GM12878 (cell line): ENCODE results near the gene EP300. TPM values are rescaled to one million over a fixed set of nuclear protein-coding genes. Genes with fewer than 3 reads are reported as not detected.

Source experiments
- CBFB ChIP-seq: IDR thresholded peaks from 2 replicates; pipeline ENCODE4 v1.6.1; 2016; ENCODE audit warnings: antibody characterized with exemption, low read depth
- CBX5 ChIP-seq: sonication (generic); IDR thresholded peaks from 2 replicates; pipeline ENCODE4 v1.6.1; 2016; ENCODE audit warnings: low read depth, moderate library complexity, mild to moderate bottlenecking, inconsistent platforms
- CEBPB ChIP-seq, 2 experiments: fragments of 150-350 bp in 1 of 2; IDR thresholded peaks; 2 replicates each; pipeline ENCODE4 v1.6.1; 2012 to 2014; ENCODE audit warnings: low read depth in 2 of 2, low read length in 2 of 2, borderline replicate concordance in 1 of 2, inconsistent platforms in 1 of 2
- EP300 ChIP-seq, 2 experiments: fragments of 150-350 bp in 1 of 2; IDR thresholded peaks; 2 replicates each; pipeline ENCODE4 v1.6.1; 2011 to 2012; ENCODE audit warnings: low read depth in 2 of 2, low read length in 2 of 2, borderline replicate concordance in 1 of 2, improper control_type of control experiment in 1 of 2, inconsistent platforms in 1 of 2; ENCODE audit not compliant: control insufficient read depth in 1 of 2
- ESRRA ChIP-seq: IDR thresholded peaks from 2 replicates; pipeline ENCODE4 v1.6.1; 2012; ENCODE audit warnings: mild to moderate bottlenecking, low read length, improper control_type of control experiment
- EZH2 ChIP-seq: IDR thresholded peaks from 2 replicates; pipeline ENCODE4 v1.6.1; 2012; ENCODE audit warnings: low read depth, mild to moderate bottlenecking, control low read depth, inconsistent platforms, low read length, borderline replicate concordance; ENCODE audit not compliant: control insufficient read depth
- IRF4 ChIP-seq: IDR thresholded peaks from 2 replicates; pipeline ENCODE4 v1.6.1; 2011; ENCODE audit warnings: low read depth, low read length
- KAT2A ChIP-seq: conservative IDR thresholded peaks from 2 replicates; pipeline ENCODE4 v1.6.1; 2011; ENCODE audit warnings: low read depth, low read length; ENCODE audit not compliant: control insufficient read depth
- MTA2 ChIP-seq: fragments of 450-650 bp; IDR thresholded peaks from 2 replicates; pipeline ENCODE4 v1.6.1; 2016; ENCODE audit warnings: low read depth, mild to moderate bottlenecking, moderate library complexity
- MYC ChIP-seq: IDR thresholded peaks from 2 replicates; pipeline ENCODE4 v1.6.1; 2011; ENCODE audit warnings: mild to moderate bottlenecking, low read length, moderate library complexity, inconsistent platforms; ENCODE audit not compliant: insufficient read depth, insufficient replicate concordance, insufficient read length, severe bottlenecking
- NFYB ChIP-seq: IDR thresholded peaks from 2 replicates; pipeline ENCODE4 v1.6.1; 2011; ENCODE audit warnings: low read depth, mild to moderate bottlenecking, low read length, improper control_type of control experiment, moderate library complexity; ENCODE audit not compliant: insufficient read depth
- NR2F1 ChIP-seq: fragments of 450-650 bp; conservative IDR thresholded peaks from 2 replicates; pipeline ENCODE4 v1.6.1; 2017; ENCODE audit warnings: mild to moderate bottlenecking
- RB1 ChIP-seq: fragments of 450-650 bp; formaldehyde crosslinking; IDR thresholded peaks from 2 replicates; pipeline ENCODE4 v1.6.1; 2017; ENCODE audit warnings: mild to moderate bottlenecking, borderline replicate concordance
- RCOR1 ChIP-seq: conservative IDR thresholded peaks from 2 replicates; pipeline ENCODE4 v1.6.1; 2012; ENCODE audit warnings: low read depth, low read length, improper control_type of control experiment
- REST ChIP-seq: IDR thresholded peaks from 2 replicates; pipeline ENCODE4 v1.6.1; 2012; ENCODE audit warnings: mild to moderate bottlenecking, low read depth, low read length
- SIX5 ChIP-seq: IDR thresholded peaks from 2 replicates; pipeline ENCODE4 v1.6.1; 2011; ENCODE audit warnings: mild to moderate bottlenecking, low read depth, low read length, moderate library complexity; ENCODE audit not compliant: severe bottlenecking
- SMC3 ChIP-seq: IDR thresholded peaks from 2 replicates; pipeline ENCODE4 v1.6.1; 2011; ENCODE audit warnings: low read length, improper control_type of control experiment, borderline replicate concordance
- STAT3 ChIP-seq: IDR thresholded peaks from 2 replicates; pipeline ENCODE4 v1.6.1; 2011; ENCODE audit warnings: low read depth, low read length, improper control_type of control experiment
- TCF3 ChIP-seq: IDR thresholded peaks from 2 replicates; pipeline ENCODE4 v1.6.1; 2012; ENCODE audit warnings: low read depth, mild to moderate bottlenecking, low read length, borderline replicate concordance; ENCODE audit not compliant: insufficient read depth
- ZNF274 ChIP-seq: IDR thresholded peaks from one replicate; pipeline ENCODE4 v1.8.0; 2011; ENCODE audit not compliant: insufficient read length, insufficient read depth
- polyA plus RNA-seq, 11 experiments: library from polyadenylated mRNA; depleted of rRNA in 4 of 11; unstranded in 6 of 11; stranded (reverse) in 5 of 11; fragments of >200 nt; fragmentation: Nextera tagmentation in 4 of 11; fragmentation: Illumina TruSeq in 1 of 11; extraction: Ambion mirVana in 4 of 11; extraction: Trizol in 1 of 11; gene quantifications; 1 replicate in 1 of 11; 2 replicates in 10 of 11; pipeline versions ENCODE4 v1.2.1 to v1.2.3, GENCODE V29; 2011 to 2016; ENCODE audit warnings: inconsistent platforms in 2 of 11, missing spikeins in 2 of 11, low read depth in 1 of 11
- total RNA-seq, 4 experiments: library from RNA; depleted of rRNA in 3 of 4; stranded (reverse); fragments of >200 nt in 3 of 4; fragmentation: Illumina TruSeq in 1 of 4; extraction: Trizol in 1 of 4; gene quantifications; 2 replicates each; pipeline versions ENCODE4 v1.2.1 to v1.2.3, GENCODE V29; 2013 to 2021
- TF ChIP-seq, protein P1 (sequence below): fragments of 450-650 bp; IDR thresholded peaks from 2 replicates; pipeline ENCODE4 v1.6.1; 2016; ENCODE audit warnings: mild to moderate bottlenecking
- TF ChIP-seq, protein P2 (sequence below): fragments of 450-650 bp; IDR thresholded peaks from 2 replicates; pipeline ENCODE4 v1.6.1; 2017; ENCODE audit warnings: mild to moderate bottlenecking, low read depth, inconsistent platforms; ENCODE audit not compliant: poor library complexity, severe bottlenecking

The EP300 gene
- total and polyA plus RNA-seq, 10 of the 15 experiments (the other 5 are each of a cell fraction or from before 2014, with no cell fraction given): 5.5 to 48.5 (median 23.6) TPM

DNA sequence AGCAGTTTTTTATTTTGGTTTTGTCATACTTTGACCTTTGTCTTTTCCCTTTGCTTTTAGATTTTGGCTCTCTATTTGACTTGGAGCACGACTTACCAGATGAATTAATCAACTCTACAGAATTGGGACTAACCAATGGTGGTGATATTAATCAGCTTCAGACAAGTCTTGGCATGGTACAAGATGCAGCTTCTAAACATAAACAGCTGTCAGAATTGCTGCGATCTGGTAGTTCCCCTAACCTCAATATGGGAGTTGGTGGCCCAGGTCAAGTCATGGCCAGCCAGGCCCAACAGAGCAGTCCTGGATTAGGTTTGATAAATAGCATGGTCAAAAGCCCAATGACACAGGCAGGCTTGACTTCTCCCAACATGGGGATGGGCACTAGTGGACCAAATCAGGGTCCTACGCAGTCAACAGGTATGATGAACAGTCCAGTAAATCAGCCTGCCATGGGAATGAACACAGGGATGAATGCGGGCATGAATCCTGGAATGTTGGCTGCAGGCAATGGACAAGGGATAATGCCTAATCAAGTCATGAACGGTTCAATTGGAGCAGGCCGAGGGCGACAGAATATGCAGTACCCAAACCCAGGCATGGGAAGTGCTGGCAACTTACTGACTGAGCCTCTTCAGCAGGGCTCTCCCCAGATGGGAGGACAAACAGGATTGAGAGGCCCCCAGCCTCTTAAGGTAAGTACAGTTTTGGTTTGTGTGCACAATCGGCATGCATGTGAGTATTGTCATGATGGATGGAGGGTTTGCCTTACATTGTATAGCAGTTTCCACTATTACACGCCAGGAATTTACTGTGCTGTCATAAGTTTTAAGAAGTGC is 25.0 kb downstream of the EP300 start (continued):
- TF ChIP-seq CEBPB (IDR thresholded peaks at IDR 0.05; ENCODE audit: borderline replicate concordance in 1 of 2, low read depth in 2 of 2, low read length in 2 of 2): no peak
- TF ChIP-seq SIX5: no peak
- no peak for TF ChIP-seq REST
- no peak; the same call in 1 of the 2 replicates for TF ChIP-seq NR2F1
- no peak for TF ChIP-seq MYC
- TF ChIP-seq CBX5: no peak
- TF ChIP-seq IRF4: 0 out of 2 replicates have a peak, but pooled peaks have one; percentile 37
- TF ChIP-seq RB1: no peak
- TF ChIP-seq STAT3: no peak
- no peak for TF ChIP-seq EZH2
- no peak for TF ChIP-seq MTA2
- no peak for TF ChIP-seq EP300 (IDR thresholded peaks at IDR 0.05; ENCODE audit: borderline replicate concordance in 1 of 2, control insufficient read depth in 1 of 2, low read depth in 2 of 2, low read length in 2 of 2)
- TF ChIP-seq ZNF274: no peak
- no peak for TF ChIP-seq RCOR1
- TF ChIP-seq, protein P1, sequence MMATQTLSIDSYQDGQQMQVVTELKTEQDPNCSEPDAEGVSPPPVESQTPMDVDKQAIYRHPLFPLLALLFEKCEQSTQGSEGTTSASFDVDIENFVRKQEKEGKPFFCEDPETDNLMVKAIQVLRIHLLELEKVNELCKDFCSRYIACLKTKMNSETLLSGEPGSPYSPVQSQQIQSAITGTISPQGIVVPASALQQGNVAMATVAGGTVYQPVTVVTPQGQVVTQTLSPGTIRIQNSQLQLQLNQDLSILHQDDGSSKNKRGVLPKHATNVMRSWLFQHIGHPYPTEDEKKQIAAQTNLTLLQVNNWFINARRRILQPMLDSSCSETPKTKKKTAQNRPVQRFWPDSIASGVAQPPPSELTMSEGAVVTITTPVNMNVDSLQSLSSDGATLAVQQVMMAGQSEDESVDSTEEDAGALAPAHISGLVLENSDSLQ: no peak
- TF ChIP-seq ESRRA: no peak
- TF ChIP-seq, protein P2, sequence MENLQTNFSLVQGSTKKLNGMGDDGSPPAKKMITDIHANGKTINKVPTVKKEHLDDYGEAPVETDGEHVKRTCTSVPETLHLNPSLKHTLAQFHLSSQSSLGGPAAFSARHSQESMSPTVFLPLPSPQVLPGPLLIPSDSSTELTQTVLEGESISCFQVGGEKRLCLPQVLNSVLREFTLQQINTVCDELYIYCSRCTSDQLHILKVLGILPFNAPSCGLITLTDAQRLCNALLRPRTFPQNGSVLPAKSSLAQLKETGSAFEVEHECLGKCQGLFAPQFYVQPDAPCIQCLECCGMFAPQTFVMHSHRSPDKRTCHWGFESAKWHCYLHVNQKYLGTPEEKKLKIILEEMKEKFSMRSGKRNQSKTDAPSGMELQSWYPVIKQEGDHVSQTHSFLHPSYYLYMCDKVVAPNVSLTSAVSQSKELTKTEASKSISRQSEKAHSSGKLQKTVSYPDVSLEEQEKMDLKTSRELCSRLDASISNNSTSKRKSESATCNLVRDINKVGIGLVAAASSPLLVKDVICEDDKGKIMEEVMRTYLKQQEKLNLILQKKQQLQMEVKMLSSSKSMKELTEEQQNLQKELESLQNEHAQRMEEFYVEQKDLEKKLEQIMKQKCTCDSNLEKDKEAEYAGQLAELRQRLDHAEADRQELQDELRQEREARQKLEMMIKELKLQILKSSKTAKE: no peak
- TF ChIP-seq SMC3: no peak
- TF ChIP-seq KAT2A: no peak
- no peak for TF ChIP-seq NFYB
- TF ChIP-seq CBFB: no peak
- TF ChIP-seq TCF3: no peak
